HCT116 (cell line): Measurements from ENCODE around the gene RIC8A. TPM values are rescaled to one million over a fixed set of nuclear protein-coding genes. Genes with fewer than 3 reads are reported as not detected.

ENCODE experiments used
- ATAC-seq: fragments of 200-7000 bp; cut with Tn5 transposase; 2 replicates; pipeline ENCODE4 v1.9.1; 2020; ENCODE audit warnings: mild to moderate bottlenecking, moderate library complexity
- BruUV-seq: library from RNA; stranded (reverse); fragments of 400-500 nt; replicated peaks from 2 replicates; lab custom pipeline; 2021; lab: Mats Ljungman, UMichigan
- CTCF ChIA-PET: fragments of 300-600 bp; sonication (Branson Sonifier 250); formaldehyde crosslinking; loops from one replicate; lab custom pipeline; 2021; ENCODE audit warnings: antibody characterized with exemption; lab: Charles Lee
- POLR2A ChIA-PET: fragments of 300-600, 350-600 bp; sonication (Branson Sonifier 250); formaldehyde crosslinking; loops from one replicate; lab custom pipeline; 2021; ENCODE audit warnings: antibody characterized with exemption; lab: Charles Lee
- RAD21 ChIA-PET, 2 experiments: fragments of 300-600 bp; sonication (Branson Sonifier 250); formaldehyde crosslinking; loops; one replicate each; lab custom pipeline; 2023; ENCODE audit warnings: low total read pairs in 2 of 2; ENCODE audit not compliant: uncharacterized antibody in 2 of 2, unreplicated experiment in 2 of 2, low non-redundant PET in 1 of 2; lab: Charles Lee
- DNase-seq: peaks from one replicate; pipeline ENCODE4 v3.0.0-alpha.2; 2010; ENCODE audit warnings: low read depth, low spot score
- H2AFZ ChIP-seq: fragments of 200-600 bp; shearing (Covaris generic), sonication (generic); 2 replicates; pipeline ENCODE4 v1.6.1; 2017; ENCODE audit warnings: low read depth, mixed run types, mixed read lengths, antibody characterized with exemption, low read length; ENCODE audit not compliant: poor library complexity, severe bottlenecking
- H3K27ac ChIP-seq: 2 replicates; pipeline ENCODE4 v1.5.1; 2012; ENCODE audit warnings: low read depth, low read length
- H3K27me3 ChIP-seq: fragments of 200-600 bp; sonication (generic); 2 replicates; pipeline ENCODE4 v1.6.1; 2016; ENCODE audit warnings: mixed run types, low read length, mixed read lengths; ENCODE audit not compliant: insufficient read depth
- H3K36me3 ChIP-seq, 2 experiments: fragments of 200-500 bp in 1 of 2; fragments of 200-600 bp in 1 of 2; sonication (Bioruptor generic) in 1 of 2; sonication (generic) in 1 of 2; 2 replicates each; pipeline versions ENCODE4 v1.5.1 to v1.6.1; 2014 to 2016; ENCODE audit warnings: low read length in 2 of 2, inconsistent platforms in 1 of 2, mixed read lengths in 1 of 2, mixed run types in 1 of 2; ENCODE audit not compliant: insufficient read depth in 2 of 2, control insufficient read depth in 1 of 2
- H3K4me1 ChIP-seq, 2 experiments: fragments of 200-600 bp in 1 of 2; sonication (generic) in 1 of 2; 2 replicates each; pipeline versions ENCODE4 v1.5.1 to v1.6.1; 2012 to 2017; ENCODE audit warnings: low read length in 2 of 2, inconsistent platforms in 1 of 2, mild to moderate bottlenecking in 1 of 2, mixed read lengths in 1 of 2, mixed run types in 1 of 2, moderate library complexity in 1 of 2; ENCODE audit not compliant: insufficient read depth in 2 of 2, control insufficient read depth in 1 of 2
- H3K4me2 ChIP-seq: fragments of 200-600 bp; sonication (generic); 2 replicates; pipeline ENCODE4 v1.6.1; 2017; ENCODE audit warnings: mixed run types, low read length, mixed read lengths
- H3K4me3 ChIP-seq, 2 experiments: fragments of 200-600 bp in 1 of 2; sonication (generic) in 1 of 2; replicated peaks in 1 of 2; 2 replicates each; pipeline ENCODE4 v1.5.1; 2011 to 2016; ENCODE audit warnings: low read length in 2 of 2, control low read depth in 1 of 2, low read depth in 1 of 2, mild to moderate bottlenecking in 1 of 2, mixed read lengths in 1 of 2, mixed run types in 1 of 2
- H3K79me2 ChIP-seq: fragments of 200-600 bp; sonication (generic); 2 replicates; pipeline ENCODE4 v1.6.1; 2017; ENCODE audit warnings: mild to moderate bottlenecking, mixed run types, low read length, moderate library complexity, mixed read lengths; ENCODE audit not compliant: insufficient read depth
- H3K9ac ChIP-seq: fragments of 200-600 bp; sonication (generic); 2 replicates; pipeline ENCODE4 v1.6.1; 2016; ENCODE audit warnings: low read length, mixed read lengths
- H3K9me2 ChIP-seq: fragments of 200-600 bp; sonication (generic), shearing (Covaris generic); 2 replicates; pipeline ENCODE4 v1.6.1; 2017; ENCODE audit warnings: mixed run types, mild to moderate bottlenecking, moderate library complexity; ENCODE audit not compliant: insufficient read depth
- H3K9me3 ChIP-seq, 2 experiments: fragments of 200-500 bp in 1 of 2; fragments of 200-600 bp in 1 of 2; sonication (Bioruptor generic) in 1 of 2; sonication (generic) in 1 of 2; 2 replicates each; pipeline ENCODE4 v1.6.1; 2014 to 2017; ENCODE audit warnings: low read length in 2 of 2, mixed read lengths in 2 of 2, inconsistent platforms in 1 of 2, low read depth in 1 of 2, mild to moderate bottlenecking in 1 of 2, mixed run types in 1 of 2, moderate library complexity in 1 of 2; ENCODE audit not compliant: control insufficient read depth in 1 of 2, insufficient read depth in 1 of 2
- H4K20me1 ChIP-seq: fragments of 200-600 bp; sonication (generic), shearing (Covaris generic); 2 replicates; pipeline ENCODE4 v1.6.1; 2017; ENCODE audit warnings: mixed run types, mild to moderate bottlenecking, moderate library complexity; ENCODE audit not compliant: insufficient read depth
- CEBPB ChIP-seq: IDR thresholded peaks from 2 replicates; pipeline ENCODE4 v1.6.1; 2012; ENCODE audit warnings: low read depth
- EZH2 ChIP-seq: fragments of 200-600 bp; sonication (generic); IDR thresholded peaks from 2 replicates; pipeline ENCODE4 v1.6.1; 2017; ENCODE audit warnings: antibody characterized with exemption, mixed run types
- FOSL1 ChIP-seq: IDR thresholded peaks from 2 replicates; pipeline ENCODE4 v1.6.1; 2012; ENCODE audit warnings: low read depth
- JUND ChIP-seq: IDR thresholded peaks from 2 replicates; pipeline ENCODE4 v1.6.1; 2012
- POLR2A ChIP-seq: IDR thresholded peaks from 2 replicates; pipeline ENCODE4 v1.7.0; 2011; ENCODE audit warnings: borderline replicate concordance; ENCODE audit not compliant: insufficient read depth, insufficient read length; ENCODE audit errors: extremely low read depth
- SP1 ChIP-seq: IDR thresholded peaks from 2 replicates; pipeline ENCODE4 v1.6.1; 2012; ENCODE audit warnings: low read depth
- SRF ChIP-seq: IDR thresholded peaks from 2 replicates; pipeline ENCODE4 v1.6.1; 2012; ENCODE audit warnings: low read depth
- TCF7L2 ChIP-seq: IDR thresholded peaks from 2 replicates; pipeline ENCODE4 v1.7.0; 2011; ENCODE audit warnings: borderline replicate concordance, inconsistent platforms; ENCODE audit not compliant: insufficient read depth, insufficient read length; ENCODE audit errors: extremely low read depth
- ZNF274 ChIP-seq: fragments of 200-500 bp; sonication (Bioruptor generic); IDR thresholded peaks from 2 replicates; pipeline ENCODE4 v1.6.1; 2014; ENCODE audit warnings: mild to moderate bottlenecking, low read depth, low read length, inconsistent platforms
- intact Hi-C: fragments of 100-400 bp; cut with micrococcal nuclease; formaldehyde crosslinking; loops from 2 replicates; pipeline ENCODE4 v1.10.0; 2022
- total RNA-seq: library from RNA; stranded (reverse); gene quantifications from one replicate; pipeline ENCODE4 v1.2.1, GENCODE V29; 2021; ENCODE audit not compliant: unreplicated experiment
- TF ChIP-seq, protein P1 (sequence below): IDR thresholded peaks from 2 replicates; pipeline ENCODE4 v1.6.1; 2012
- TF ChIP-seq, protein P2 (sequence below), 3 experiments: fragments of 200-600 bp in 1 of 3; sonication (generic) in 1 of 3; IDR thresholded peaks in 2 of 3; conservative IDR thresholded peaks in 1 of 3; 2 replicates each; pipeline ENCODE4 v1.5.1; 2012 to 2017; ENCODE audit warnings: low read depth in 2 of 3, low read length in 2 of 3, antibody characterized with exemption in 1 of 3, borderline replicate concordance in 1 of 3, control low read depth in 1 of 3, mild to moderate bottlenecking in 1 of 3, mixed read lengths in 1 of 3, mixed run types in 1 of 3, moderate library complexity in 1 of 3; ENCODE audit not compliant: insufficient read depth in 1 of 3
- TF ChIP-seq, protein P3 (sequence below): IDR thresholded peaks from 2 replicates; pipeline ENCODE4 v1.6.1; 2012
- TF ChIP-seq, protein P4 (sequence below): IDR thresholded peaks from 2 replicates; pipeline ENCODE4 v1.6.1; 2011; ENCODE audit warnings: mild to moderate bottlenecking, low read length, moderate library complexity; ENCODE audit not compliant: insufficient replicate concordance; ENCODE audit errors: extremely low read depth

RIC8A gene
- total RNA-seq, 1 experiment from 2014 or later, result 75.2 TPM

DNA sequence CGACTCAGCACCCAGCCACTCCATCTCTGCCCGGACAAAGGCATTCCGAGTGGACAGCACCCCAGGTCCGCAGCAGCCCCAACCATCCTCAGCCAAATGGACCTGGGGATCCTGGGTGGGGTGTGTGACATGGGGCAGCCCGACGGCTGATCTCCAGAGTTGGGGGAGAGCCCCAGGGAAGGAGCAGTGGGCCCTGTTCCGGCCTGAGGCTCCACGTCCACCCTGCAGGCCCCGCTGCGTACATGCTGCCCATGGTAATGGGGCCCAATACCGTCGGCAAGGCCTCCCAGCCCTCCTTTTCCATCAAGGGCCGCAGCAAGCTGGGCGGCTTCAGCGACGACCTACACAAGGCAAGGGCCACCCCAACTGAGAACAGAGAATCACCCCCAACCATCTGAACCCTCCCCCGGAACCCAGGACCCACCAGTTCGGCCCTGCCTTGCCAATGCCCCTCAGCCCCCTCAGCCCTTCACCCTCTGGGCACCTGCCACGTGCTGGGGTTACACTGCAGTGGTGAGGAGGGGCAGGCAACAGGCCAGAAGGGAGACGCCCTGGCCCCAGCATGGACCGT is 9.2 kb upstream of the RIC8A start:
- no peak overlapping the region for H3K4me3 ChIP-seq
- no peak overlapping the region for H3K27ac ChIP-seq
- H3K79me2 ChIP-seq, result no peaks in the 10 kb centered on the region
- CTCF ChIA-PET, result no interaction called here
- no peaks in the 10 kb centered on the region for H3K9me2 ChIP-seq
- no peaks in the 10 kb centered on the region for H3K4me1 ChIP-seq
- no peak overlapping the region for H3K9ac ChIP-seq
- no peak overlapping the region for H2AFZ ChIP-seq
- no peaks in the 10 kb centered on the region for H4K20me1 ChIP-seq
- TF ChIP-seq FOSL1, result no peak
- TF ChIP-seq POLR2A, result no peak
- no peak for TF ChIP-seq JUND
- TF ChIP-seq SRF, result no peak
- no peak for TF ChIP-seq CEBPB
- TF ChIP-seq, protein P1, sequence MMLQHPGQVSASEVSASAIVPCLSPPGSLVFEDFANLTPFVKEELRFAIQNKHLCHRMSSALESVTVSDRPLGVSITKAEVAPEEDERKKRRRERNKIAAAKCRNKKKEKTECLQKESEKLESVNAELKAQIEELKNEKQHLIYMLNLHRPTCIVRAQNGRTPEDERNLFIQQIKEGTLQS, result no peak
- TF ChIP-seq, protein P2, sequence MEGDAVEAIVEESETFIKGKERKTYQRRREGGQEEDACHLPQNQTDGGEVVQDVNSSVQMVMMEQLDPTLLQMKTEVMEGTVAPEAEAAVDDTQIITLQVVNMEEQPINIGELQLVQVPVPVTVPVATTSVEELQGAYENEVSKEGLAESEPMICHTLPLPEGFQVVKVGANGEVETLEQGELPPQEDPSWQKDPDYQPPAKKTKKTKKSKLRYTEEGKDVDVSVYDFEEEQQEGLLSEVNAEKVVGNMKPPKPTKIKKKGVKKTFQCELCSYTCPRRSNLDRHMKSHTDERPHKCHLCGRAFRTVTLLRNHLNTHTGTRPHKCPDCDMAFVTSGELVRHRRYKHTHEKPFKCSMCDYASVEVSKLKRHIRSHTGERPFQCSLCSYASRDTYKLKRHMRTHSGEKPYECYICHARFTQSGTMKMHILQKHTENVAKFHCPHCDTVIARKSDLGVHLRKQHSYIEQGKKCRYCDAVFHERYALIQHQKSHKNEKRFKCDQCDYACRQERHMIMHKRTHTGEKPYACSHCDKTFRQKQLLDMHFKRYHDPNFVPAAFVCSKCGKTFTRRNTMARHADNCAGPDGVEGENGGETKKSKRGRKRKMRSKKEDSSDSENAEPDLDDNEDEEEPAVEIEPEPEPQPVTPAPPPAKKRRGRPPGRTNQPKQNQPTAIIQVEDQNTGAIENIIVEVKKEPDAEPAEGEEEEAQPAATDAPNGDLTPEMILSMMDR (IDR thresholded peaks at IDR 0.05 in 2 of 3, conservative IDR thresholded peaks at IDR 0.05 in 1 of 3; ENCODE audit: borderline replicate concordance in 1 of 3, insufficient read depth in 1 of 3, low read depth in 2 of 3, low read length in 2 of 3), result no peak
- TF ChIP-seq SP1, result no peak
- no peak for TF ChIP-seq ZNF274
- TF ChIP-seq, protein P3, sequence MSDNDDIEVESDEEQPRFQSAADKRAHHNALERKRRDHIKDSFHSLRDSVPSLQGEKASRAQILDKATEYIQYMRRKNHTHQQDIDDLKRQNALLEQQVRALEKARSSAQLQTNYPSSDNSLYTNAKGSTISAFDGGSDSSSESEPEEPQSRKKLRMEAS, result no peak
- TF ChIP-seq, protein P4, sequence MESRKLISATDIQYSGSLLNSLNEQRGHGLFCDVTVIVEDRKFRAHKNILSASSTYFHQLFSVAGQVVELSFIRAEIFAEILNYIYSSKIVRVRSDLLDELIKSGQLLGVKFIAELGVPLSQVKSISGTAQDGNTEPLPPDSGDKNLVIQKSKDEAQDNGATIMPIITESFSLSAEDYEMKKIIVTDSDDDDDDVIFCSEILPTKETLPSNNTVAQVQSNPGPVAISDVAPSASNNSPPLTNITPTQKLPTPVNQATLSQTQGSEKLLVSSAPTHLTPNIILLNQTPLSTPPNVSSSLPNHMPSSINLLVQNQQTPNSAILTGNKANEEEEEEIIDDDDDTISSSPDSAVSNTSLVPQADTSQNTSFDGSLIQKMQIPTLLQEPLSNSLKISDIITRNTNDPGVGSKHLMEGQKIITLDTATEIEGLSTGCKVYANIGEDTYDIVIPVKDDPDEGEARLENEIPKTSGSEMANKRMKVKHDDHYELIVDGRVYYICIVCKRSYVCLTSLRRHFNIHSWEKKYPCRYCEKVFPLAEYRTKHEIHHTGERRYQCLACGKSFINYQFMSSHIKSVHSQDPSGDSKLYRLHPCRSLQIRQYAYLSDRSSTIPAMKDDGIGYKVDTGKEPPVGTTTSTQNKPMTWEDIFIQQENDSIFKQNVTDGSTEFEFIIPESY, result no peak
- TF ChIP-seq TCF7L2, result no peak
- TF ChIP-seq EZH2, result no peak
- ATAC-seq (no peak), DNase-seq (no peak)
- H3K4me2 ChIP-seq, result no peak overlapping the region
- H3K27me3 ChIP-seq, result no peaks in the 10 kb centered on the region
- no TSS peak for BruUV-seq
- intact Hi-C loops, result no loop called here
- POLR2A ChIA-PET, result no interaction called here
- H3K9me3 ChIP-seq, result no peaks in the 10 kb centered on the region
- no peaks in the 10 kb centered on the region for H3K36me3 ChIP-seq
- RAD21 ChIA-PET, result no interaction called here
